Measurements from ENCODE around the gene TRIP11.
"Not testable (repeated sequence)": the region's sequence is repeated elsewhere in the genome, so short reads cannot be mapped to it uniquely, and the experiment has no call there.

The TRIP11 gene

GRCh38 chr14:92039719-92040430 is at the start of gene TRIP11:
TRIP11 (minus strand) TSS chr14:92040059; CDS start chr14:92039685, 374 bp downstream.
- in situ Hi-C loops (cut with MboI; ENCODE audit: low sequenced_read_pairs) = no loop called here

GRCh38 chr14:92088494-92088893 is 48.6 kb upstream of the TRIP11 start:
- in situ Hi-C loops (cut with MboI; ENCODE audit: low sequenced_read_pairs) = no loop called here

DNA sequence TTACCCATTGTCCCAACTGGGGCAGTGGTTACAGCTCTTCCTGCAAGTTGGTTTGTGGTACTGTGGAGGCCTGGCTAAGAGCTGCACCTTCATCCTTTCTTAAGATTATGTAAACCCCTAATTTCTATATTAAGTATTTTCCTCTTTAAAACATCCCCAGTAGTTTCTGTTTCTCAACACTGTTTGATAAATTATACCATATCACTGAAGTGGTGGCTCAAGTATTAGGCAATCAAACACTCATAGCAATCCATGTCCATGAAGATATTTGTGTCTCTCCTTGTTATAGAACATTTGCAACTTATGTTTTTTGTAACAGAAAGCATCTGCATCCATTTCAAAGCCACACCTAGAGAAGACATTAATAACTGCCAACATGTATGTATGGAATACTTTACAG is 34.7 kb upstream of the TRIP11 start:
- in situ Hi-C loops (cut with MboI; ENCODE audit: low sequenced_read_pairs) = no loop called here

- in situ Hi-C loops (cut with MboI; ENCODE audit: low sequenced_read_pairs) = no loop called here
These were observed 18.4 kb upstream of the TRIP11 start for GRCh38 chr14:92058006-92058917.

DNA sequence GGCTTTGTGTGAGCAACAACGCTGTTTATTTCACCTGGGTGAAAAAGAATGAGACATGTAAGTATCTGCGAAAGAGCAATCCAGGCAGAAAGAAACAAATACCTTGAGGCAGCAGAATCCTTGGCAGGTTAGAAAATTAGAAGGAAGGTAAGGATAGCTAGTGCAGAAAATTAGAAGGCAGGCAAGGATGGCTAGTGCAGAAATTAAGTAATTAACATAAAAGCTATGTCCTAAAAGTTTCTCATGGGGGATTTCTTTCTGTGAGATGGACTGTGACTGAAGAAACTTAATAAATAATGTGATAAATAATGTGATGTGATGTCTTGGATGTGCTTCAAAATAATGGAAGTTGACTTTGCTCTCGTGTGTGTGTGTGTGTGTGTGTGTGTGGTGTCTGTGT is 9.9 kb upstream of the TRIP11 start:
- in situ Hi-C loops (cut with MboI; ENCODE audit: low sequenced_read_pairs) = no loop called here

DNA sequence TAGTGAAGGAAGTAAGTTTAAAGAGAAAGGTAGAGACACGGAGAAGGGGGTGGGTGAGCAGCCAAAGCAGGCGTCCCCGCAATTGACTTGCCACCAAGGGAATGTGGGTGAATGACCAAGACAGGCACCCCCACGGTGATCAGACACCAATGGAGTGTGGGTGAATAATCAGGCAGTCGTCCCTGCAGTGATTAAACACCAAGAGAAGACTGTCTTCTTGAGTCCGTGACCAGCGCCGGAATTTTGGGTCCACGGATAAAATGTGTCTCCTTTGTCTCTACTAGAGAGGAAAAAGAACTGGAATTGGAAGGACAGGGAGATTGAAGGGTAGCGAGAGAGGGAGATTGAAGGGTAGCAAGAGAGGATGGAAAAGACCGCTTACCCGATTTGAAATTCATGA is 9.4 kb upstream of the TRIP11 start:
- in situ Hi-C loops (cut with MboI; ENCODE audit: low sequenced_read_pairs) = not testable (repeated sequence)

- in situ Hi-C loops (cut with MboI; ENCODE audit: low sequenced_read_pairs) = not testable (repeated sequence)
These were observed 6.0 kb upstream of the TRIP11 start for GRCh38 chr14:92045904-92046303.

DNA sequence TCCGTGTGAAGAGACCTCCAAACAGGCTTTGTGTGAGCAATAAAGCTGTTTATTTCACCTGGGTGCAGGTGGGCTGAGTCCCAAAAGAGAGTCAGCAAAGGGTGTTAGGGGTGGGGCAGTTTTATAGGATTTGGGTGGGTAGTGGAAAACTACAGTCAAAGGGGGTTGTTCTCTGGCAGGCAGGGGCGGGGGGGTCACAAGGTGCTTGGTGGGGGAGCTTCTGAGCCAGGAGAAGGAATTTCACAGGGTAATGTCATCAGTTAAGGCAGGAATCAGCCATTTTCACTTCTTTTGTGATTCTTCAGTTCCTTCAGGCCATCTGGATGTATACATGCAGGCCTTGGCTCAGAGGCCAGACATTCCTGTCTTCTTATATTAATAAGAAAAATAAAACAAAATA is 1.9 kb upstream of the TRIP11 start:
- in situ Hi-C loops (cut with MboI; ENCODE audit: low sequenced_read_pairs) = not testable (repeated sequence)

DNA sequence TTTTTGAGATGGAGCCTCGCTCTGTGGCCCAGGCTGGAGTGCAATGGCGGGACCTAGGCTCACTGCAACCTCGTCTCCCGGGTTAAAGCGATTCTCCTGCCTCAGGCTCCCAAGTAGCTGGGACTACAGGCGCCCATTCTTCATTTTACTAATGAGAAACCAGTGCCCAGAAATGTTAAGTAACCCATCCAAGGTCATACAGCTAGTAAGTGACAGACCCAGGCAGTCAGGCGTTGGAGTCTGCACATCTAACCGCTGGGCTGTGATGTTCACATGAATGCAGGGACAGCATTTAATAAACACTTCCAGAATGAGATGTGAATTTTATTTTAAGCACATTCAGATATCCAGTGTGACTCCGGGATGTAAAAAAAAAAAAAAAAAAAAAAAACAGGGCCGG is 1.3 kb upstream of the TRIP11 start:
- in situ Hi-C loops (cut with MboI; ENCODE audit: low sequenced_read_pairs) = no loop called here

- in situ Hi-C loops (cut with MboI; ENCODE audit: low sequenced_read_pairs) = no loop called here
These were observed 682 bp upstream of the TRIP11 start for GRCh38 chr14:92040431-92041051.

DNA sequence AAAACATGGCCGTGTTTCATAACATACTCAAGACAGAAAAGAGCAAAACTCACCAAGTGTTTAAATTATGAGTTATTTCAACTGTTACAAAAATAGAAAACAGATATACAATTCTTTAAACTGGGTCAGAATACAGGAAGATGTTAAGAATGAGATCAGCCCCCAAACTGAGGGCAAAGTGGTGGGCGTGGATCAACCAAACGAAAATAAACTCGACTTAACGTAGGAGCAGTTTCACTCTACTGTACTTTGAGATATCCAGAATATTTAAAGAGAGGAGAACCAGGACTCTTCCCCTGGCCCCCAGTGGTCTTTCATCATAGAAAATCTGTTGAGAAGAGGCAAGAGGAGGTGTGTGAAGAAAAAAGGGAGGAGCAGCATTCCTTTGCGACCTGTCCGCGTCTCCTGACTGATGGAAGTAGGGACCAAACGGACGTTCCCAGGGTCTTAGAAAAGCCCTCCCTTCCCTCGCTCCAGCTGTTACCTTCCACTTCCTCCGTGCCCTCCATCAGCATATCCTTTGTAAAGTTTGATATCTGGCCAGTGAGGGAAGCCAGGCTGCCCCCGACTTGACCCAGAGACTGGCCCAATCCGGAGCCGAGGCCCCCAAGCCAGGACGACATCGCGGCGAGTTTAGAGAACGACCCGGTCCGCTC is 668 bp downstream of the TRIP11 start:
- in situ Hi-C loops (cut with MboI; ENCODE audit: low sequenced_read_pairs) = no loop called here

DNA sequence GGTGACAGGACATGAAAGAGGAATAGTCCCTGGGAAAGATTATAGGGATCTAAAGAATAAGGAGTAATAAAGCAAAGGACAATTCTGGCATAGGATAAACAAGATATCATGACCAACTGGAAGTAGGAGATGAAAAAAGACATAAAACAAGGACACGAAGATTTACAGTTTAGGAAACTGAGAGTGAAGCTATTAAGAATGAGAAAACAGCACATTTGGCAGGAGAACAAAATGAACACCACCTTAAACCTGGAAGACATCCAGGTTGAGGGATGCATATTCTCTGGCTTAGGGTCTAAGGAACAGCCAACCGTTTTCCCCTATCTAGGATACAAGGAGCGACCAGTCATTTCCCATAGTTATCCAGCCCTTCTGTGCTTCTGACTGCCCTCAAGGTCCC is 1.9 kb downstream of the TRIP11 start:
- in situ Hi-C loops (cut with MboI; ENCODE audit: low sequenced_read_pairs) = no loop called here

DNA sequence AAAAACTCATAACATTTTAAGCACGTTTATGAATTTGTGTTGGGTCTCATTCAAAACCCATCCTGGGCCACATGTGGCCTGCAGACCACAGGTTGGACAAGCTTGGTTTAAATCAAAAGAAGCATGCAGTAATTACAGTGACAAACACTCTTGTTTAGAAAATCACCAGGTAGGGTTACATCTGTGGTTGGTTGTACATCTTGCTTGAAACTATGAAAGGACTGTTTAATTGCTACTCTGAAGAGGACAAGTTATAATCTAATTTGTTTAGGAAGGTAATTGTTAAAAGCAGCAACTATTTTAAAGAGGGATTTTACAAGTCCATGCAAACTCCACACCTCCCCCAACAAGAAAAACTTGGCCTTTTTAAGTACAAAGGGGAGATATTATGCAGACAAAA is 4.0 kb downstream of the TRIP11 start:
- in situ Hi-C loops (cut with MboI; ENCODE audit: low sequenced_read_pairs) = no loop called here

DNA sequence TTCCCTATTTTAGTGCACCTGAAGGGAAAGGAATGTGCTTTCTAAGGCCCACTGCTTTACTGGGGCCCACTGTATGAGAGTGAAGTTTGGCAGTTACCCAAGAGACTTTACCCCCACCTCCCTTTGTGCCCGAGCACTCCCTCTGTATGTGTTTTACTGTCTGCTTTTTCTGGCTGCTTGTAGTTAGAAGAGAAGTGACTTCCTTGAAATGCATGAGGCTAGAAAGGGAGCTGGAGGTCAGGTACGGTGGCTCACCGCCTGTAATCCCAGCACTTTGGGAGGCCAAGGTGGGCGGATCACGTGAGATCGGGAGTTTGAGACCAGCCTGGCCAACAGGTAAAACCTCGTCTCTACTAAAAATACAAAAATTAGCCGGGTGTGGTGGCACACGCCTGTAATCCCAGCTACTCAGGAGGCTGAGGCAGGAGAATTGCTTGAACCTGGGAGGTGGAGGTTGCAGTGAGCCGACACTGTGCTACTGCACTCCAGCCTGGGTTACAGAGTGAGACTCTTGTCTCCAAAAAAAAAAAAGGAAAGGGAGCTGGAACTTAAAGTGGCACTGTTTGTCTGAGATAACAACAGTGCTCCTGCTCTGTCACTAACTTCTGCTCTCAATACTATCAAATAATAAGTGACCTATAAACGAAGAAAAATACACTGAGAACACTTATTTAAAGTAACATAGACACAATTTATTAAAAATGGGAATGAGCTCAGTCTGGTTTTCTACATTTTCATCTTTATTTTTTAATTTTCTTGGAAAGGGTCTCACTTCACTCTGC is 5.8 kb downstream of the TRIP11 start:
- in situ Hi-C loops (cut with MboI; ENCODE audit: low sequenced_read_pairs) = no loop called here

- in situ Hi-C loops (cut with MboI; ENCODE audit: low sequenced_read_pairs) = no loop called here
These were observed 6.4 kb downstream of the TRIP11 start for GRCh38 chr14:92033433-92033832.

DNA sequence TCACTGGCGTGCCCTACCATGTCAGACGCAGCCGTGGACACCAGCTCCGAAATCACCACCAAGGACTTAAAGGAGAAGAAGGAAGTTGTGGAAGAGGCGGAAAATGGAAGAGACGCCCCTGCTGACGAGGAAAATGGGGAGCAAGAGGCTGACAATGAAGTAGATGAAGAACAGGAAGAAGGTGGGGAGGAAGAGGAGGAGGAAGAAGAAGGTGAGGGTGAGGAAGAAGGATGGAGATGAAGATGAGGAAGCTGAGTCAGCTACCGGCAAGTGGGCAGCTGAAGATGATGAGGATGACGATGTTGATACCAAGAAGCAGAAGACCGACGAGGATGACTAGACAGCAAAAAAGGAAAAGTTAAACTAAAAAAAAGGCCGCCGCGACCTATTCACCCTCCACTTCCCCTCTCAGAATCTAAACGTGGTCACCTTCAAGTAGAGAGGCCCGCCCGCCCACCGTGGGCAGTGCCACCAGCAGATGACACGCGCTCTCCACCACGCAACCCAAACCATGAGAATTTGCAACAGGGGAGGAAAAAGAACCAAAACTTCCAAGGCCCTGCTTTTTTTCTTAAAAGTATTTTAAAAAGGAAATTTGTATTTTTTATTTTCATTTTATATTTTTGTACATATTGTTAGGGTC is 13.2 kb downstream of the TRIP11 start:
- in situ Hi-C loops (cut with MboI; ENCODE audit: low sequenced_read_pairs) = no loop called here

GRCh38 chr14:92022036-92022435 is 17.8 kb downstream of the TRIP11 start:
- in situ Hi-C loops (cut with MboI; ENCODE audit: low sequenced_read_pairs) = no loop called here

GRCh38 chr14:92021523-92021922 is 18.3 kb downstream of the TRIP11 start:
- in situ Hi-C loops (cut with MboI; ENCODE audit: low sequenced_read_pairs) = no loop called here

DNA sequence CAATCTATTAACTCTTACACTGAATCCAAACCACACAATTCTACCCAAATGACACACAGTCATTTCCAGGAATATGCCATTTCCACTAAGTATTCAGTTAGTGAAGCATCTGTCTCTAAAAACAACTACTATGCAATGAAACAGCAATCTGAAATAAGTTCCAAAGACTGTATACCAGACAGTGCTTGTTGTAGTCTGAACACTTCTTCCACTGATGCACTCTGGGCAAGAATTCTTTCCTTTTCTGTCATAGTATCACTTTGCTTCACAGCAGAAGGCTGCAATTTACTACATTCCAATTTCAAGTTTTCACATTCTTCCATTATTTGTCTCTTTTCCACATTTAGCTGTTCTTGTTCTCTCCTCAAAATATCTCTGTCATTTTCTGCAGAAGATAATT is 25.8 kb downstream of the TRIP11 start:
- in situ Hi-C loops (cut with MboI; ENCODE audit: low sequenced_read_pairs) = no loop called here
